Measurements from ENCODE around the gene SMAD6.

- TF ChIP-seq REST (IDR thresholded peaks at IDR 0.05; ENCODE audit: unreplicated experiment) (no peak), POLR2AphosphoS5 (IDR thresholded peaks at IDR 0.05; ENCODE audit: low read depth) (no peak), EZH2 (IDR thresholded peaks at IDR 0.05; ENCODE audit: low read depth, unreplicated experiment) (no peak), CTCF (conservative IDR thresholded peaks at IDR 0.05; ENCODE audit: low read depth in 2 of 2) (no peak), EZH2phosphoT487 (IDR thresholded peaks at IDR 0.05; ENCODE audit: unreplicated experiment) (no peak)
These were observed 50.0 kb downstream of the SMAD6 start for GRCh38 chr15:66752078-66752477.
